Smooth muscle cell (in vitro differentiated cells): ENCODE measurements around the gene CCDC172. TPM values are rescaled to one million over a fixed set of nuclear protein-coding genes. Genes with fewer than 3 reads are reported as not detected.
A peak's percentile ranks its signal among the peaks of the same experiment; 100 is the strongest.

ENCODE experiments used
- DNase-seq: peaks from one replicate; lab custom pipeline; 2025; ENCODE audit not compliant: unreplicated experiment; lab: John Stamatoyannopoulos, UW
- H2AFZ ChIP-seq: fragments of 200-600 bp; sonication (generic); 2 replicates; pipeline ENCODE4 v1.6.0; 2016; ENCODE audit warnings: antibody characterized with exemption, low read depth, mild to moderate bottlenecking
- H3F3A ChIP-seq: fragments of 200-600 bp; sonication (generic); 2 replicates; pipeline ENCODE4 v1.6.0; 2017; ENCODE audit warnings: antibody characterized with exemption, low read depth
- H3K27ac ChIP-seq: fragments of 200-600 bp; sonication (generic); 2 replicates; pipeline ENCODE4 v1.5.1; 2016; ENCODE audit warnings: low read depth, mild to moderate bottlenecking
- H3K27me3 ChIP-seq: fragments of 200-600 bp; sonication (generic); 2 replicates; pipeline ENCODE4 v1.6.1; 2016; ENCODE audit warnings: low read depth, mild to moderate bottlenecking
- H3K36me3 ChIP-seq: fragments of 200-600 bp; sonication (generic); 2 replicates; pipeline ENCODE4 v1.5.1; 2016; ENCODE audit warnings: low read depth
- H3K4me1 ChIP-seq: fragments of 200-600 bp; sonication (generic); 2 replicates; pipeline ENCODE4 v1.5.1; 2016; ENCODE audit warnings: low read depth
- H3K4me2 ChIP-seq: fragments of 200-600 bp; sonication (generic); 2 replicates; pipeline ENCODE4 v1.6.0; 2016; ENCODE audit warnings: mild to moderate bottlenecking
- H3K4me3 ChIP-seq: fragments of 200-600 bp; sonication (generic); 2 replicates; pipeline ENCODE4 v1.5.1; 2016; ENCODE audit warnings: mild to moderate bottlenecking
- H3K79me2 ChIP-seq: fragments of 200-600 bp; sonication (generic); 2 replicates; pipeline ENCODE4 v1.6.0; 2016; ENCODE audit warnings: low read depth, mild to moderate bottlenecking
- H3K9ac ChIP-seq: fragments of 200-600 bp; sonication (generic); 2 replicates; pipeline ENCODE4 v1.6.0; 2016; ENCODE audit warnings: low read depth
- H3K9me3 ChIP-seq: fragments of 200-600 bp; sonication (generic); replicated peaks from 2 replicates; pipeline ENCODE4 v1.5.1; 2016; ENCODE audit warnings: low read depth
- H4K20me1 ChIP-seq: fragments of 200-600 bp; sonication (generic); 2 replicates; pipeline ENCODE4 v1.6.0; 2016; ENCODE audit warnings: low read depth
- CTCF ChIP-seq: fragments of 200-600 bp; sonication (generic); IDR thresholded peaks from 2 replicates; pipeline ENCODE4 v1.5.1; 2017; ENCODE audit warnings: borderline replicate concordance, mild to moderate bottlenecking, antibody characterized with exemption; ENCODE audit not compliant: insufficient read depth, poor library complexity, severe bottlenecking
- WGBS: methylation state at CpG from one replicate; pipeline ENCODE4 v1.1.7; 2016; ENCODE audit warnings: low lambda C conversion rate; 5-methylcytosine and 5-hydroxymethylcytosine counted together
- polyA plus RNA-seq: library from polyadenylated mRNA; unstranded; fragments of >200 nt; fragmentation: Nextera tagmentation; extraction: Ambion mirVana; gene quantifications from 2 replicates; pipeline ENCODE4 v1.2.1, GENCODE V29; 2016
- total RNA-seq: library from RNA; depleted of rRNA; stranded (reverse); fragments of >200 nt; gene quantifications from 2 replicates; pipeline ENCODE4 v1.2.3, GENCODE V29; 2014

The CCDC172 gene
- total and polyA plus RNA-seq, 2 experiments from 2014 or later = not detected

- no peaks in the 10 kb centered on the region for H4K20me1 ChIP-seq
- no peaks in the 10 kb centered on the region for H3K9me3 ChIP-seq
- no peak overlapping the region for H3K4me3 ChIP-seq
- no peaks in the 10 kb centered on the region for H3K36me3 ChIP-seq
- 81% methylated on average over 9 of the region's 9 CpGs for WGBS
- no peak for TF ChIP-seq CTCF
- no peak overlapping the region for H2AFZ ChIP-seq
- no peaks in the 10 kb centered on the region for H3K27me3 ChIP-seq
- no peak overlapping the region for H3K27ac ChIP-seq
- no peak for DNase-seq
- H3K4me2 ChIP-seq = no peak overlapping the region
- no peak overlapping the region for H3K9ac ChIP-seq
- H3K4me1 ChIP-seq = peaks cover 2% of the 10 kb centered on the region
- H3F3A ChIP-seq = no peaks in the 10 kb centered on the region
- no peaks in the 10 kb centered on the region for H3K79me2 ChIP-seq
Measured at GRCh38 chr10:116286626-116287200, 37.5 kb upstream of the CCDC172 start.

DNA sequence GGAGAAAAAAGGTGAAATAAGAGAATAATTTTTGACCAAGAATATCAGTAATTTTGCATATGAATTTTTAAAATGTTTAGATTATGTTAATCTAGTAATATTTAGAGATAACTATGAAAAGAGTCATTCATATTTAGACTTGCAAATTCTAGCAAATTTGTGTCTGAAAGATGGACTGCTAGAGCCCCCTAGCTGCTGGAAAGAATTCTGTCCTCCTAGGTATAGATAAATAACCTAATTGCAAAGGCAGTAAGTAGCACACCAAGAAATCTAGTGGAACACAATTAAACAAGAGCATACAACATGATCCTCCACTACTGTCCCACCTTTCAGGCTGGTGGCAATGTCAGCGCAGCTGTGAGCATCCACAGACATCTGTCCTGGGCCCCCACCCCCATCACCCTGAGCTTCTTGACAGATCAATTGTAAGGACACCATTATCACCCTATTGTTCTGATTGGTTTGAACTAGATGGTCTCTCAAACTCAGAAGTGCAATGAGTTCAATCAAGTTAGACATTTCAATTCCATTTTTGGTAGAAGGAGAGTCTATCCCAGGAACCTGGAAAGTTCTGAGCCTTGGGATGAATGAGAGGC lies 36.2 kb upstream of the CCDC172 start:
- Histone ChIP-seq H3F3A (no peaks in the 10 kb centered on the region), H3K9me3 (no peaks in the 10 kb centered on the region), H3K4me3 (no peak overlapping the region), H3K4me1 (peaks cover 2% of the 10 kb centered on the region), H3K79me2 (no peaks in the 10 kb centered on the region), H3K36me3 (no peaks in the 10 kb centered on the region), H3K27ac (no peak overlapping the region), H3K9ac (no peak overlapping the region), H3K4me2 (no peak overlapping the region), H4K20me1 (no peaks in the 10 kb centered on the region), H3K27me3 (no peaks in the 10 kb centered on the region), H2AFZ (no peak overlapping the region)
- no peak for DNase-seq
- peak; percentile 84 for TF ChIP-seq CTCF
- WGBS = 19% methylated on average over 1 of the region's 1 CpG

DNA sequence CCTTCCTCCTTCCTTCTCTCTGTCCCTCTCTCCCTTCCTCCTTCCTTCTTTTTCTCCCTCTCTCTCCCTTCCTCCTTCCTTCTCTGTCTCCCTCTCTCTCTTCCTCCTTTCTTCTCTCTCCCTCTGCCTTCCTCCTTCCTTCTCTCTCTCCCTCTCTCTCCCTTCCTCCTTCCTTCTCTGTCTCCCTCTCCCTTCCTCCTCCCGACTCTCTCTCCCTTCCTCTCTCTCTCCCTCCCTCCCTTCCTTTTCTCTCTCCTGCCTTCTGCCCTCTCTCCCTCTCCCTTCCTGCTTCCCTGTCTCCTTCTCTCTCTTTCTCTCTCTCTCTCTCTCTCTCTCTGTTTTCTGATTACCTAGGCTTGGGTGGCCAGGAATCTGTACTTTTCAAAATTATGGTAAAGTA lies 34.6 kb upstream of the CCDC172 start:
- Histone ChIP-seq H3K36me3 (no peaks in the 10 kb centered on the region), H4K20me1 (no peaks in the 10 kb centered on the region), H3K79me2 (no peaks in the 10 kb centered on the region), H3K4me2 (no peak overlapping the region), H2AFZ (no peak overlapping the region), H3K9ac (no peak overlapping the region), H3K4me1 (peaks cover 2% of the 10 kb centered on the region), H3F3A (no peaks in the 10 kb centered on the region), H3K27me3 (no peaks in the 10 kb centered on the region), H3K9me3 (no peaks in the 10 kb centered on the region), H3K27ac (no peak overlapping the region), H3K4me3 (no peak overlapping the region)
- WGBS = 47% methylated on average over 1 of the region's 1 CpG
- no peak for TF ChIP-seq CTCF
- DNase-seq = no peak

GRCh38 chr10:116292493-116292892 lies 31.8 kb upstream of the CCDC172 start:
- H3F3A ChIP-seq = no peaks in the 10 kb centered on the region
- H4K20me1 ChIP-seq = no peaks in the 10 kb centered on the region
- no peak for TF ChIP-seq CTCF
- no peak overlapping the region for H3K4me2 ChIP-seq
- no peak overlapping the region for H2AFZ ChIP-seq
- H3K4me1 ChIP-seq = no peaks in the 10 kb centered on the region
- no peaks in the 10 kb centered on the region for H3K27me3 ChIP-seq
- no peak overlapping the region for H3K4me3 ChIP-seq
- H3K36me3 ChIP-seq = no peaks in the 10 kb centered on the region
- H3K27ac ChIP-seq = no peak overlapping the region
- no peaks in the 10 kb centered on the region for H3K79me2 ChIP-seq
- no peak for DNase-seq
- no peak overlapping the region for H3K9ac ChIP-seq
- no peaks in the 10 kb centered on the region for H3K9me3 ChIP-seq
